NCI-H2196 (cell line): ENCODE results near the gene CD6.

Source experiments
- DNase-seq: peaks from one replicate; lab custom pipeline; 2025; ENCODE audit not compliant: unreplicated experiment; lab: John Stamatoyannopoulos, UW

Gene CD6

DNA sequence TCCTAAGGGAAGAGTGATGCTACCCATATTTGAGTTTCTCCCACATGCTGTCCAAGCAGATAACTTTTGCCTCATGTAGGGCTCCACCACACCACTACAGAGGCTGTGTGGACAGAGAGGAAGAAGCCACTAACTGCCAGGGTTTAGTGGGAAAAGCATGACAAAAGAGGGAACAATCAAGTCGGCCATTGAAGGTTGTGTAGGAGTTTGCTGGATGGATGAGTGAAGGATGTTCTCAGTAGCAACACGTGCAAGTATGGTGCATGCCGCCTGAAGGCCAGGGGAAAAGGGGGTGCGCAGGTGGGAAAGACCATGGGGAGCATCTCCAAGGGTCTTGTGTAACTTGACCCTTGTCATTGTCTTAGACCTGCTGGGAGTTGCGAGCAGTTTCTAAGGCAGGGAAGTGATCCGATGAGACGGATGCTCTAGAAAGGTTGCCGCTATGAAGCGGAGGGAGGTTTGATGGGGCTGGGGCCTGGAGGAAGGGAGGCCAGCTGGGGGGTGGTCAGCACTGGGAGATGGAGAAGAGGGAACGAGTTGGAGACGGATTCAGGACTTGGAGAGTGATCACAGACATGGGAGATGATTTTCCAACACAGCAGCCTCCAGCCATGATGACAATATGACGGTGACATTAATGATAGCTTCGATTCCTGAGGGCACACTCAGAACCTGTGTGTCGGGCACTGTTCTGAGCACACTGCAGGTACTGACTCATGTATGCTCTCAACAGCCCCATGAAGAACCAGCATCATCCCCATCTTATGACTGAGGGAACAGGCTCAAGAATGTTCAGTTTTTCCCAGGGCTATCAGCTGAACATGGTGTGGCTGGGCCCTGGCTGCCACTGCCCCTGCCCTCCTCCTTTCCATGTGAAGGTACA is 53.7 kb downstream of the CD6 start:
- DNase-seq, result no peak

- no peak for DNase-seq
These were observed 54.3 kb downstream of the CD6 start for GRCh38 chr11:61025821-61026120.

DNA sequence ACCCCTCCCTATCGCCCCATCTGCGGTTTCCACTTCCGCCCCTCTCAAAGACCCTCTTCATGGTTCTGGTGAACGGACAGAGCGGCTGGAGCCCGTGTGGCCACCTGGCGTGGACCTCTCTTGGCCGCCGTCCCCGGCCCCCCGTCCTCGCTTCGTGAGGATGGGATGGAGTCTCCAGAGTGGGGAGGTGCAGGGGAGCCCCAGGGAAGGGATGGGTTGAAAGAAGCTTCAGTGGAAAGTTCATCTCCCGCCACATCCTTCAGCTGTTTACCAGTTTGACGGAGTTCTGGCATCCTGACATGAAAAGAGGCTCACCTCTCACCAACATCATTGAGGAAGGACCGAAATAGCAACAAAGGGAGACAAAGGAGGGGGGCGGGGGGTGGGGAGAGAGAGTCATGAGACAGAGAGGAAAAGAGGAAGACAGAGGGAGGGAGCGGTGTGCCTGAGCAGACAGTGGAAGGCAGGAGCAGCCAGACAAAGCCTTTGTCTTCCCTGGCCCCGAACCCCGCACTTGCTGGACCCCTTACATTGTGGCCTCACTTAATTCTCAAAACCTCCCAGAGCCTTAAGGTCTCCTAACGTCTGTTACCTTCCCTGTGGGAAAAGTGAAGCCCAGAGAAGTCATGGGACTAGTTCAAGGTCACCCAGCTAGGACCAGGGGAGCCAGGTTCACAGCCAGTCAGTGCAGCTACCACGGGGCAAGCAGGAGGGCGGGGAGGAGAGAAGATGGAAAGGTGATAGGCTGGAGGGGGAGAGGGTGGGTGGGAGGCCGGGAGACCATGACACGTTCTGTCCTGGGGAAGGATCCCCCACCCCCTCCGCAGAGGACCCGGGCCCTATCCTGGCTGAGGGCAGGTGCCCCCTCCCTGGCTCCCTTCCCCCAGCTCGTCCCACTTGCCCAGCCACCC is 54.9 kb downstream of the CD6 start:
- DNase-seq, result no peak

DNA sequence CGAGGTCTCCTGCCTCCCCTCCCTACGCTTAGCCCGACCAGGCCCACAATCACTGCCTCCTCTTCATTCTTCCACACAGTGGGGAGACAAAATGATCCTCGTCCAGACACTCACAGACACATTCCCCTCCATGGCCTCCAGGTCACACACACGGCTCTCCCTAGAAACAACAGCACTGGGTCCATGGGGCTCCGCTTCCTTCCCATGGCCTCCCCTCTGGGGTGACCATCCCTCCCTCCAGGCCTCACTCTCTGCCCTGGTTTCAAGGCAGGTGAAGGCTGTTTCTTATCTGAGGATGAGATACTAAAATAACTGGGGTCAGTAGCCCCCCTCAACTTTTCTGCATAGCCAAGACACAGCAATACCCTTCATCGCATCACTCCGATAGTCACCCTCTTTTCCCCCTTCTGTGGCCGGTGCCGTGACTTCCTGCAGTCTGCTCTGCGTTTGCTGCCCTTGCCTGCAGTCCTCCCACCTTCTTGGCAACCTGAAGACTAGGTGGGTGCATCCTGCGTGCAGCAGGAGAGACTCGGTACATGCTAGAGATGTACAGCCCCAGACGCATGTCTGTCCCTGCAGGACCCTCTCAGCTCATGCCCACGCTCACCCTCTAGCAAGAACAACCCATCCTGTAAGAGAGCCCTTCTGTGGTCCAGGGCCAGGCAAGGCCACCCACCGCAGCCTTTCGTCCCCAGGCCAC is 55.8 kb downstream of the CD6 start:
- no peak for DNase-seq

DNA sequence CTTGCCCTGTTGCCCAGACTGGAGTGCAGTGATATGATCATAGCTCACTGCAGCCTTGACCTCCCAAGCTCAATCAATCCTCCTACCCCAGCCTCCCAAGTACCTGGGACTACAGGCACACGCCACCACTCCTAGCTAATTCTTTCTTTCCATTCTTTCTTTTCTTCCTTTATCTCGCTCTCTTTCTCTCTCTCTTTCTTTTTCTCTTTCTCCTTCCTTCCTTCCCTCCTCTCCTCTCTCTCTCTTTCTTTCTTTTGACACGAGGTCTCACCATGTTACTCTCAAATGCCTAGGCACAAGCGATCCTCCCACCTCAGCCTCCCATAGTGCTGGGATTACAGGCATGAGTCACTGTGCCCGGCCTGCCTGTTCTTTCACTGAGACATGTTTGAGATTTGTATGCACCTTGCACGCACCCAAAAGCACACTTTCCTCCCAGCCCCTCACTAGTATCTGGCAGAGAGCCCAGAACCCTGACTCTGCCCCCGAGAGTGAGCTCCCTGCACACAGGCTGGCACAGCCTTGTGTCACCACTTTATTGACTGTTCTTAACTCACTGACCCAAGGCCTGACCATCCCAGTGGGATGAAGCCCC is 56.8 kb downstream of the CD6 start:
- DNase-seq, result no peak

DNA sequence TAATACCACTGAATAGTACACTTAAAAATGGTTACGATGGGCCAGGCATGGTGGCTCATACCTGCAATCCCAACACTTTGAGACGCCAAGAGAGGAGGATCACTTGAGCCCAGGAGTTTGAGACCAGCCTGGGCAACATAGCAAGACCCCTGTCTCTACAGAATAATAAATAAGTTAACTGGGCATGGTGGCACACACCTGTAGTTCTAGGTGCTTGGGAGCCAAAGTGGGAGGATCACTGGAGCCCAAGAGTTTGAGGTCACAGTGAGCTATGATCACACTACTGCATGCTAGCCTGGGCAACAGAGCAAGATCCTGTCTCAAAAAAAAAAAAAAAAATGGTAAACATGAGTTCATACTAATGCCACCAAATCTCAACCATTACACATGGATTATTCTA is 61.3 kb downstream of the CD6 start:
- DNase-seq, result no peak

DNA sequence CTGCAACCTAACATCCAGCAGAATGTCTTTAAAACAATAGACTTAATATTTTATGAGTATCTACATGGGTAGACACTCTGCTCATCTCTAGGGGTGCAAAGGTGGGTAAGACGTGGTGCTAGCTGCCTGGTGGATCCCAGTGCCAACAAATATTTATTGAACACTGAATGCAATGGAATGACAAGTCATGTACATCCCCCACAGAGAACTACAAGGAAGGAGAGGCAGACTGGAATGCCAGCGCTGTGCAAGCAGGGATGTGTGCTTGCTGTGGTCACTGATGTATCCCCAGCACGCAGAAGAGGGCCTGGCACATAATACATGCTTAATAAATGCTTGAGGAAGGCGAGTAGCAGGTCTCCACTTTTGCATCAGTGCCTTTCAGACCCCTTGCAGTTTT is 61.9 kb downstream of the CD6 start:
- no peak for DNase-seq

DNA sequence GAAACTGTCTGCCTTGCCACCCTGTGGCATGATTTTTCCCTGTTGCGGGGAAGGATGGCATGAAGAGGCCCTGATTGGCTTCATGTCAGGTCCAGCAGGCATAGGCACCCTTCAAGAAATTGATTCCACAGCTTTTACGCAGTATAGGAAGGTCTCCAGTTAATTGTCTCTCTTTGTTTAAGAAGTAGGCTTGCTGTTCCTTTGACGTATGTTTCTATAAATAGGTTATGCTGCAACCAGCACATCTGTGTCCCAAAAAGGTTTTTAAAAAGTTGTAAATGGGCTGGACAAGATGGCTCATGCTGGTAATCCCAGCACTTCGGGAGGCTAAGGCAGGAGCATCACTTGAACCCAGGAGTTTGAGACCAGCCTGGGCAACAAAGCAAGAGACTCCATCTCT is 62.6 kb downstream of the CD6 start:
- no peak for DNase-seq

DNA sequence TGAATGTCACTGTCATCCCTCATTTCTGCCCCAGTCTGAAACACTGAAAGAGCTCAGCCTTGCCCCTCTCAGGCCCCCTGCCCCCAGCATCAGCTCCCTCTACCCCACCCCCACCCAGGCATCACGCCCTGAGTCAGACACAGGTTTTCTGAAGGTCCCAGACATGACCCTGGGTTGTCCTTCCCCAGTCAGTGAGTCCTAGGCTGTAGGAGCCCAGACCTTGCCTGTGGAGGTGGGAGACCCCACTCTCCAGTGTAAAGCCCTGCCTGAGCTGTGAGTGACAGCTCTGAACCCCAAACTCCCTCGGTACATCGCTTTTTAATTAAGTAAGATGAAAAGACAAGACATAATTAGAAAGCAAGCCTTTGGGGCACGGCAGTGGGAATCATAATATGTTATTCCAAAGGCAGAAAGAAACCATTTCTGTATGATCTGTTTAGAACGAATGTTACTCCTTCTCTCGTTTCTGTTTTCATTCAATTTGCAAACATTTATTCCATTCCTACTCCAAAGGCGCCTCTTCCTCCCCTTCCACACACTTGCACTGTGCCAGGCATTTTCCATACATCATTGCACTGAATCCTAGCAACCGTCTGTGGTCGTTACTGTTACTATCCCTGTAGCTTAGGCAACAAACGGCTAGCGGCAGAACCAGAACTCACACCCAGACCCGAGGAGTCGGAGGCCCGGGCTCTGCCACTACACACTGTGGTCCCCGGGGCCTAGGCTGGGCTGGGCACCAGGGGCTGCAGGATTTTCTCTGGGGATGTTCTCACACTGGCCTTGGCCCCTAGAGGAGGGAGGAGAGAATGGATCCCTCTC is 63.4 kb downstream of the CD6 start:
- no peak for DNase-seq

GRCh38 chr11:61035526-61035835 is 64.0 kb downstream of the CD6 start:
- no peak for DNase-seq

- no peak for DNase-seq
These were observed 66.1 kb downstream of the CD6 start for GRCh38 chr11:61037441-61038093.

- DNase-seq, result no peak
These were observed 68.4 kb downstream of the CD6 start for GRCh38 chr11:61039916-61040315.

GRCh38 chr11:61041755-61042518 is 70.5 kb downstream of the CD6 start:
- no peak for DNase-seq

GRCh38 chr11:61042537-61042936 is 71.1 kb downstream of the CD6 start:
- no peak for DNase-seq

DNA sequence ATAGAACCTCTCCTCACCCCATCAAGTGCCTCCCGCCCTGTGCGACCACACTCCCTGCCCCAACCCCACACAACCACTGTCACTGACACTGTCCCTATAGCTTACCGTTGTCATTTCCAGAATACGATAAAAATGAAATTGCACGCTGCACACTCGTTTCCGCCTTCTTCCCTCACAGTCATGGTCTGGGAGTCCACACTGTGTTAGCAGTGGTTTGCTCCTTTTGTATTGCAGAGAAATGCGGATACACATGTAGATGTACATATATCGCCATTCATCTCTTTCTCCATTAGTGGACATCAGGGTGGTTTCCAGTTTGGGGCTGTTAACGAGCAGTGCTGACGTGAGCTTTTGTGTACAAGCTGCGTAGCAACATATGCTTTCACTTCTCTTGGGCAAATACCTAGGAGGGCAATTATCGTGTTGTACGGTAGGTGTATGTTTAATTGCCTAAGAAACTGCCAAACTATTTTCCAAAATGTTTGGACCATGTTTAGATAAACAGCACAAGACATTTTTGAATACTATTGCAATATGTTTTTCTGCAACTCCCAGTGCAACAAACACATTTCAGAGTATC is 71.6 kb downstream of the CD6 start:
- DNase-seq, result no peak

GRCh38 chr11:61045271-61045670 is 73.8 kb downstream of the CD6 start:
- DNase-seq, result no peak

GRCh38 chr11:61046833-61047232 is 75.4 kb downstream of the CD6 start:
- no peak for DNase-seq

- no peak for DNase-seq
These were observed 77.0 kb downstream of the CD6 start for GRCh38 chr11:61048368-61049062.

- DNase-seq, result no peak
These were observed 77.5 kb downstream of the CD6 start for GRCh38 chr11:61049063-61049377.
